Uterus (tissue), 2 donors: ENCODE results near the gene NRXN2.

Experiments used
- POLR2A ChIP-seq, 2 donors: fragments of 450-650 bp; IDR thresholded peaks; one replicate each; pipeline ENCODE4 v1.6.1; 2016; ENCODE audit warnings: antibody characterized with exemption in 2 of 2, mild to moderate bottlenecking in 1 of 2, moderate library complexity in 1 of 2
- TF ChIP-seq, protein P1 (sequence below), 4 experiments: fragments of 200-600 bp in 2 of 4; fragments of 450-650 bp in 2 of 4; sonication (generic) in 2 of 4; IDR thresholded peaks; one replicate each; pipeline ENCODE4 v1.5.1; 2016 to 2019; ENCODE audit warnings: antibody characterized with exemption in 4 of 4, mild to moderate bottlenecking in 2 of 4, moderate library complexity in 1 of 4

GRCh38 chr11:64767344-64768299, 44.6 kb upstream of the NRXN2 start:
- TF ChIP-seq, protein P1, sequence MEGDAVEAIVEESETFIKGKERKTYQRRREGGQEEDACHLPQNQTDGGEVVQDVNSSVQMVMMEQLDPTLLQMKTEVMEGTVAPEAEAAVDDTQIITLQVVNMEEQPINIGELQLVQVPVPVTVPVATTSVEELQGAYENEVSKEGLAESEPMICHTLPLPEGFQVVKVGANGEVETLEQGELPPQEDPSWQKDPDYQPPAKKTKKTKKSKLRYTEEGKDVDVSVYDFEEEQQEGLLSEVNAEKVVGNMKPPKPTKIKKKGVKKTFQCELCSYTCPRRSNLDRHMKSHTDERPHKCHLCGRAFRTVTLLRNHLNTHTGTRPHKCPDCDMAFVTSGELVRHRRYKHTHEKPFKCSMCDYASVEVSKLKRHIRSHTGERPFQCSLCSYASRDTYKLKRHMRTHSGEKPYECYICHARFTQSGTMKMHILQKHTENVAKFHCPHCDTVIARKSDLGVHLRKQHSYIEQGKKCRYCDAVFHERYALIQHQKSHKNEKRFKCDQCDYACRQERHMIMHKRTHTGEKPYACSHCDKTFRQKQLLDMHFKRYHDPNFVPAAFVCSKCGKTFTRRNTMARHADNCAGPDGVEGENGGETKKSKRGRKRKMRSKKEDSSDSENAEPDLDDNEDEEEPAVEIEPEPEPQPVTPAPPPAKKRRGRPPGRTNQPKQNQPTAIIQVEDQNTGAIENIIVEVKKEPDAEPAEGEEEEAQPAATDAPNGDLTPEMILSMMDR (IDR thresholded peaks at IDR 0.05), result peak; percentile 50 to 71 (median 53)
- TF ChIP-seq POLR2A (IDR thresholded peaks at IDR 0.05), result no peak
